ENCODE results near the gene EIF4EBP3. TPM values are rescaled to one million over a fixed set of nuclear protein-coding genes. Genes with fewer than 3 reads are reported as not detected.

EIF4EBP3 gene
- total RNA-seq, 2 experiments from 2014 or later, result 12.7 to 15.1 TPM

- ChIA-PET CTCF (no interaction called here), POLR2A (interaction anchor here (0.5 kb wide), 1 partner anchor 89 kb away, joined by 3 read pairs; no protein-coding TSS in a partner anchor)
- Histone ChIP-seq H3K9me3 (ENCODE audit: control insufficient read depth in 1 of 2, insufficient read depth in 1 of 2, low read length in 2 of 2) (no peaks in the 10 kb centered on the region), H3K27ac (ENCODE audit: low read depth in 1 of 2, low read length in 2 of 2) (no peak overlapping the region), H3K27me3 (ENCODE audit: control insufficient read depth in 1 of 2, insufficient read depth in 2 of 2, low read length in 2 of 2) (no peaks in the 10 kb centered on the region), H3K4me3 (ENCODE audit: low read length) (no peak overlapping the region), H3K36me3 (ENCODE audit: insufficient read depth, low read length) (peaks cover 9% of the 10 kb centered on the region), H3K4me1 (ENCODE audit: insufficient read depth, low read length) (peaks cover 20% of the 10 kb centered on the region)
- H3K4me3 Mint-ChIP-seq, result no peak overlapping the region
- no peak for TF ChIP-seq CTCF (IDR thresholded peaks at IDR 0.05)
- DNase-seq, result no peak
- H3K36me3 Mint-ChIP-seq (ENCODE audit: low read depth), result peaks cover 18% of the 10 kb centered on the region
- H3K27ac Mint-ChIP-seq, result no peak overlapping the region
- intact Hi-C loops (cut with DNase I, micrococcal nuclease), result no loop called here
- no peaks in the 10 kb centered on the region for H3K27me3 Mint-ChIP-seq
- no peak for ATAC-seq (ENCODE audit: poor library complexity)
- no peaks in the 10 kb centered on the region for H3K9me3 Mint-ChIP-seq
- H3K4me1 Mint-ChIP-seq (ENCODE audit: low read depth), result peaks cover 23% of the 10 kb centered on the region
These were observed 26.2 kb downstream of the EIF4EBP3 start for GRCh38 chr5:140573683-140574082.

DNA sequence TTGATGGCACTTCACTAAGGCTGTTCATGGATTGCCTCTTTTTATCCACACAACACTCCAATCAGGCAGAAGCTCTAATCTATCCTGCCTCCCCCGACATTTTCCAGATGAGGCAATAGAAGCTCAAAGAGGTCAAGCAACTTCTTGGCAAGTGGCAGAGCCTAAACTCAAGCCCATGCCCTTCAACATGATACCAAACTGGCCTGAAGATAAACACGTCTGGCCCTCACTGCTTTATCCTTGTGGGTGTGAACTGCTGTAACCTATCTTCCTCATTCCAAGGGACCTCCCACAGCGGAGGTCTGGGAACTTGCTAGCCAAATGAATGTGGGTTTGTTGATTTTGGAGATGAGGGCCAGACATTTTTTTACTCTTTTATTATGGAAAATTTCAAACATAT, 26.7 kb downstream of the EIF4EBP3 start:
- Mint-ChIP-seq H3K9me3 (no peaks in the 10 kb centered on the region), H3K4me3 (no peak overlapping the region), H3K27me3 (no peaks in the 10 kb centered on the region), H3K4me1 (ENCODE audit: low read depth) (peaks cover 18% of the 10 kb centered on the region), H3K27ac (no peak overlapping the region), H3K36me3 (ENCODE audit: low read depth) (peaks cover 14% of the 10 kb centered on the region)
- intact Hi-C loops (cut with DNase I, micrococcal nuclease), result no loop called here
- DNase-seq (no peak), ATAC-seq (ENCODE audit: poor library complexity) (no peak)
- CTCF ChIA-PET, result no interaction called here
- H3K4me3 ChIP-seq (ENCODE audit: low read length), result no peak overlapping the region
- H3K27me3 ChIP-seq (ENCODE audit: control insufficient read depth in 1 of 2, insufficient read depth in 2 of 2, low read length in 2 of 2), result no peaks in the 10 kb centered on the region
- POLR2A ChIA-PET, result interaction anchor here (0.5 kb wide), 1 partner anchor 88 kb away, joined by 3 read pairs; no protein-coding TSS in a partner anchor
- no peak overlapping the region for H3K27ac ChIP-seq (ENCODE audit: low read depth in 1 of 2, low read length in 2 of 2)
- H3K36me3 ChIP-seq (ENCODE audit: insufficient read depth, low read length), result peaks cover 9% of the 10 kb centered on the region
- no peak for TF ChIP-seq CTCF (IDR thresholded peaks at IDR 0.05)
- peaks cover 15% of the 10 kb centered on the region for H3K4me1 ChIP-seq (ENCODE audit: insufficient read depth, low read length)
- H3K9me3 ChIP-seq (ENCODE audit: control insufficient read depth in 1 of 2, insufficient read depth in 1 of 2, low read length in 2 of 2), result no peaks in the 10 kb centered on the region

DNA sequence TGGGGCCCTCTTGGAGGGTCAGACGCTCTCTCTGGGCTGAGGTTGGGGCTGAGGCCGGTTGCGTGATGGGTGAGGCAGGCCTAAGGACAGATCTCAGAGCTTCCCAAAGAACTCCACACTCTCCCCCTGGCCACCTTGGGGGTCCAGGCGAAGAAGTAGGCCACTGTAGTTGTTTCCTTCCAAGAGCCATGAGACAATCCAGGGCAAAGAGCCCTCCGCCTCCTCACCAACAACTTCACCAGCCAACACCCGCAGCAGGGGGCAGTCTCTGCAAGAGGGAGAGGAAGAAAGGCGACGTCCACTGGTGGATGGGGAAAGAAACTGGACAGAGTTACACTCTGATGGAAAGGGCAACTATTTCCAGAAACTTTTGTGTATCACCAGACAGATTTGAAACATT, 27.8 kb downstream of the EIF4EBP3 start:
- Mint-ChIP-seq H3K27ac (no peak overlapping the region), H3K27me3 (no peaks in the 10 kb centered on the region), H3K4me3 (no peak overlapping the region), H3K9me3 (no peaks in the 10 kb centered on the region), H3K4me1 (ENCODE audit: low read depth) (peaks cover 7% of the 10 kb centered on the region), H3K36me3 (ENCODE audit: low read depth) (peaks cover 9% of the 10 kb centered on the region)
- Histone ChIP-seq H3K4me1 (ENCODE audit: insufficient read depth, low read length) (peaks cover 5% of the 10 kb centered on the region), H3K36me3 (ENCODE audit: insufficient read depth, low read length) (peaks cover 5% of the 10 kb centered on the region), H3K27ac (ENCODE audit: low read depth in 1 of 2, low read length in 2 of 2) (no peak overlapping the region), H3K4me3 (ENCODE audit: low read length) (no peak overlapping the region), H3K27me3 (ENCODE audit: control insufficient read depth in 1 of 2, insufficient read depth in 2 of 2, low read length in 2 of 2) (no peaks in the 10 kb centered on the region), H3K9me3 (ENCODE audit: control insufficient read depth in 1 of 2, insufficient read depth in 1 of 2, low read length in 2 of 2) (no peaks in the 10 kb centered on the region)
- no peak for TF ChIP-seq CTCF (IDR thresholded peaks at IDR 0.05)
- ATAC-seq (ENCODE audit: poor library complexity) (no peak), DNase-seq (peak in 2 of 14 experiments; percentile 38 to 51)
- POLR2A ChIA-PET, result interaction anchor here (1.0 kb wide), 1 partner anchor 27 kb away, joined by 5 read pairs; no protein-coding TSS in a partner anchor
- CTCF ChIA-PET, result no interaction called here
- intact Hi-C loops (cut with DNase I, micrococcal nuclease), result no loop called here
